HG03108 (cell line): ENCODE data around the gene RAI1.
"Not testable (repeated sequence)": the region's sequence is repeated elsewhere in the genome, so short reads cannot be mapped to it uniquely, and the experiment has no call there.

Source experiments
- ATAC-seq: cut with Tn5 transposase; IDR thresholded peaks from one replicate; pipeline ENCODE4 v1.9.1; 2021; ENCODE audit warnings: moderate library complexity; ENCODE audit not compliant: unreplicated experiment

Gene RAI1

GRCh38 chr17:17663160-17664063 lies 17.8 kb upstream of the RAI1 start:
- peak; percentile 63 for ATAC-seq

- no peak for ATAC-seq
Measured at GRCh38 chr17:17664064-17664452, 17.2 kb upstream of the RAI1 start.

GRCh38 chr17:17665255-17665654 lies 16.0 kb upstream of the RAI1 start:
- ATAC-seq = no peak

GRCh38 chr17:17666111-17666714 lies 15.0 kb upstream of the RAI1 start:
- ATAC-seq = no peak

GRCh38 chr17:17667231-17667630 lies 14.0 kb upstream of the RAI1 start:
- ATAC-seq = no peak

GRCh38 chr17:17667947-17668346 lies 13.3 kb upstream of the RAI1 start:
- ATAC-seq = no peak

GRCh38 chr17:17668358-17668757 lies 12.9 kb upstream of the RAI1 start:
- no peak for ATAC-seq

- ATAC-seq = no peak
Measured at GRCh38 chr17:17668775-17669579, 12.3 kb upstream of the RAI1 start.

GRCh38 chr17:17669580-17670235 lies 11.6 kb upstream of the RAI1 start:
- no peak for ATAC-seq

GRCh38 chr17:17670701-17671305 lies 10.5 kb upstream of the RAI1 start:
- ATAC-seq = no peak

- no peak for ATAC-seq
Measured at GRCh38 chr17:17671369-17672129, 9.7 kb upstream of the RAI1 start.

GRCh38 chr17:17672453-17673368 lies 8.5 kb upstream of the RAI1 start:
- no peak for ATAC-seq

- no peak for ATAC-seq
Measured at GRCh38 chr17:17675416-17675815, 5.8 kb upstream of the RAI1 start.

- ATAC-seq = no peak
Measured at GRCh38 chr17:17675925-17676534, 5.2 kb upstream of the RAI1 start.

- no peak for ATAC-seq
Measured at GRCh38 chr17:17676752-17677151, 4.5 kb upstream of the RAI1 start.

- no peak for ATAC-seq
Measured at GRCh38 chr17:17677299-17678040, 3.8 kb upstream of the RAI1 start.

GRCh38 chr17:17678063-17678699 lies 3.1 kb upstream of the RAI1 start:
- not testable (repeated sequence) for ATAC-seq
